NCI-H748 treated with DMSO at 0.1 percent for 48 hours (cell line): Measurements from ENCODE around the gene TUBA1A.
A peak's percentile ranks its signal among the peaks of the same experiment; 100 is the strongest.
"Not testable (repeated sequence)": the region's sequence is repeated elsewhere in the genome, so short reads cannot be mapped to it uniquely, and the experiment has no call there.

Experiments
- DNase-seq: peaks from one replicate; lab custom pipeline; 2025; lab: John Stamatoyannopoulos, UW

TUBA1A gene

DNA sequence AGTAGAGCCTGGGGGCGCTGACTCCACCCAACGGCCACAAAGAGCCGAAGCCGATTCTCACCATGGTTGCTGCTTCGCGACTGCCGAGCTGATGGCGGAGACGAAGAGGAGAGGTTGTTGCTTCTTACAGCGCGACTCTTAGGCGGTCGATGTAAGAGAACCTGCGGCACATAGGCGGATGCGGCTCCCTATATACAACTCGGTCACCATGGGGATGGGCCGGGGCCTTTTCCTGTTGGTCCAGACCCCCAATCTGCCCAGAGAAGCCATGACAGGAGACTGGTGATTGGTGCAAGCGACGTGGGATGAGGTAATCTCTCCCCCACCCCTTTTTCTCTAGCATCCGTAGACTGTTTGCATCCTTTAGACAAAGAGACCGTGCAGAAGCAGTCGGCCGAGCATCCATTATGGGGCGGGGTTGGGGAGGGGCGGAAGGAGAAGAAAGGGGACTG, at the start of gene TUBA1A:
TSS of gene TUBA1A (minus strand) at position 165 of the 452 bp plus-strand sequence. CDS start at position 64, 101 bp downstream.
- peak; percentile 99 for DNase-seq

DNA sequence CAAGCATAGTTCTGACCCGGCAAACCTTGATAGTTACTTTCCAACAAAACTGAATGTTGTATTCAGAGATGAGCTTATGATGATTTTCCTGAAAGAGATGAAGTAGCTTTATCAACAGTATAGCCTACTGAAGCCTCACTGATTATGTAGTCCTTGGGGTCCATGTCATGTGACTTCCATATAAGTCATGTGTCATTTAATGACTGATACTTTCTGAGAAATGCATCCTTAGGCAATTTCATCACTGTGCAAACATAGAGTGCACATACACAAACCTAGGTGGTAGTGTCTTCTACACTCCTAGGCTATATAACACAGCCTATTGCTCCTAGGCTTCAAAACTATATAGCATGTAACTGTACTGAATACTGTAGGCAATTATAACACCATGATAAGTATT, 47.5 kb upstream of the TUBA1A start:
- no peak for DNase-seq

DNA sequence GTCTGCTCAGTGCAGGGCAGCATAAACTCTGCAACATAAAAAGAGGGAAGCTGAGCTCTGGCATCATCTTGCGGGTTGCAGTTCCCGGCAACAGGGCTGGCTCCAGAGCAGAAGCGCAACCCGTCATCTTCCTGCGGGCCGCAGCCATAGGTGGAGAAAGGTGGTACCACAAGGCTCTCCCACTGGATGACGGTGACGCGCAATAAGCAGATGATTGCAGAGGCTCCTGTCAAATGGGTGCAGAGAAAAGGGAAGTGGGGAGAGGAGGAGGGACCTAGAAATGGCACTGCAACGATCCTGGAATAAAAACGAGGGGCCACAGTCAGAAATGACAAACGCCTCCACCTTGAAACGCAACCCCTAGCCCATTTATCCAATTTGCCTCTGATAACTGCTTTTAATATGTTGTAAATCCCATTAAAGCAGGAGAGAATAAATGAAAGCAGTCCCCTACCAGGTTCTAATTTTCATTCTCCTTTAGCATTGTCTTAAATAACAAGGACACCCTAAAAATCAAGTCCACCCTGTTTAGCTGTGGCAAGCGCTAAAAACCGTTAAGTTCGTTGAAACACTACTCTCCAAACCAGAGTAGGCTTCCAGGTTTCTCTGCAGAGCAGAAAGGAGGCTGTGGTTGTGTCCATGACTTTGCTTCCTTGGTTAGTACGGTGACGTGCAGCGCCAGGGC, 45.1 kb upstream of the TUBA1A start:
- peak; percentile 91 for DNase-seq

DNA sequence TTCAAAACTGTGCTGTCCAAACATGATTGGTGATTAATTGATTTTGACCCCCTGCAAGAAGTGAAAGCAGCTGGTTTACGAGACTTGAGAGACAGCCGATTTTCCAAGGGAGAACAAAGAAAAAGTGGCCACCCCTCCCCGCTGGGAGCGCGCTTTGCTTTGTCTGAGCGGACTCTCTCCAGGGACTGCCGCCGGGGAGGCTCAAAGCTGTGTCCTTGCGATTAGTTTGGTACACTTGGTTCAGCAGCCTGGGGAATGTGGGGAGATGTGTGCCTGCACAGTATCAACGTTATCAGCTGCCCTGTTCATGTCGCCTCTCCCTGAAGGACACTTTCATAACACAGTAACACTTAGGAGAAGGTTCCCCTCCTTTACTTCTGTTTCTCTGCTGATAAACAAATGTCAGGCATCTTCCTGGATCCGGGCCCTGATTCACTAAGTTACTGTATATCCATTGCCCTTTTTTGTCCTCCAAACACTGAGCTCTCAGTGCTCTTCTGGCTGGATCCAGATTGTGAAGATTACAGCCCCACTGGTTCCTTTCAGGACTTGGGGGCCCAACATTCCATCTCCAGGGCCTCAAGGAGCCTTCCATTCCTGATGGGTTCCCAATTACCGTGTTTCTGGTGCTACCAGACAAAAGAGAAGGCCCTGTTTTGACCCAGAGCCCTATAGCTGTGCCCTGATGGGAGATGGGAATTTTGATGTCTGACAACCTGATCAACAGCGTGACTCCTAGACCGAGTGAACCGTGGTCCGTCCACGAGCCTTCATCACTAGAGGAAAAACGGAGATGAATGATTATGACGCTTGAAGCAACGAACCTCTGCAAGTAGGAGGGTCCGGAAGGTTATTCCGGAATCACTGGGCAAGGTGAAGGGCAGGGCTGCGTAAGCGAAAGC, 44.3 kb upstream of the TUBA1A start:
- DNase-seq, result peak; percentile 82

DNA sequence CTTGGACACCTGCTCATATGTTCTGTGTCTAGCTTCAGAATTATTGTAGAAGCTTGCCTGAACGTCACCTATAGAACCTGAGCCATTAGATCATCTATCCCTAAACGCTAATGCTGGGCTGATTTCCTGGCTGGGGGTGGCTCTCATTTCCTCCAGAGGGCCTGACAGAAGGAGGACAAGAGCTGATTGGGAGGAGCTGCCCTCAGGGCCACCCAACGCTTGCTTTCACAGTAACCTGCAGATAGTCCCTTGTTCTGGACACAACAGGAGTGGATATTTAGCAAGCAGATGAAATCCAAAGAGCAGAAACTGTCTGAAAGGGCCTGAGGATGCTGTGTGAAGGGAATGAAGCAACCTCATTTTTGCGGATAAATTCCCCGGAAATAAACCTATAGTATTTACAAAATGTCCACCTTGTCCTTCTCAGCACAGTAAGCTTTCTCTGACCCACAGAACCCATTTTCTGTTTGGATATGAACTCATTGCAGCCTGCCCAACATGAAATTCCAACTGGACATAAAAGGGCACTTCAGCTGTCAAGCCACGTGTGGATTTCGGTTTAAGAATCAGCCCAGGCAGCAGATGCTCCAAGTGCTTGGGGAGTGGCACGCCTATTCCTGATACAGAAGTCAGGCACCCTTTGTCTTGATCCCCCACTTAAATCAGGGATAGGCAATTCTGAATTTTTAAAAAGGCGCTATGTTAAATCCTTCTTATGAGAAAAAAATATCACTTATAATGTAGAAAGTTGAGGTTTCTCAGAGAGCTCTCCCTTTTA, 43.2 kb upstream of the TUBA1A start:
- DNase-seq, result peak; percentile 49

DNA sequence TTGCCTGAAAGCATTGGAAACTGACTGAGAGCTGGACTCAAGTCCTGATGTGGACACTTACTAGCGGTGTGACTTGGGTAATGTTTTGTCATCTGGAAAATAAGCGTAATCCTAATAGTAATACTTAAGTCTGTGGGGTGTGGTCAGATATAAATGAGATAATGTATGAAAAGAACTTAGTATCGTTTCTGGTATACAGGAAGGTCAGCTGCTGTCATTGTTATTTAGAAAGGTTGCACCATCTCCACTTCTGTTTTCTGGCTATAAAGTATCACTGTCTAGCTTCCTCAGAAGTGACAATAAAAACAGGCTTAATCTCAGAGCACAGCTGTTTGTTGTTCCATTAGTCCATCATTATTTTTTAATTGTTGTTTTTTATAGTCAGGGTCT, 41.9 kb upstream of the TUBA1A start:
- DNase-seq, result no peak

DNA sequence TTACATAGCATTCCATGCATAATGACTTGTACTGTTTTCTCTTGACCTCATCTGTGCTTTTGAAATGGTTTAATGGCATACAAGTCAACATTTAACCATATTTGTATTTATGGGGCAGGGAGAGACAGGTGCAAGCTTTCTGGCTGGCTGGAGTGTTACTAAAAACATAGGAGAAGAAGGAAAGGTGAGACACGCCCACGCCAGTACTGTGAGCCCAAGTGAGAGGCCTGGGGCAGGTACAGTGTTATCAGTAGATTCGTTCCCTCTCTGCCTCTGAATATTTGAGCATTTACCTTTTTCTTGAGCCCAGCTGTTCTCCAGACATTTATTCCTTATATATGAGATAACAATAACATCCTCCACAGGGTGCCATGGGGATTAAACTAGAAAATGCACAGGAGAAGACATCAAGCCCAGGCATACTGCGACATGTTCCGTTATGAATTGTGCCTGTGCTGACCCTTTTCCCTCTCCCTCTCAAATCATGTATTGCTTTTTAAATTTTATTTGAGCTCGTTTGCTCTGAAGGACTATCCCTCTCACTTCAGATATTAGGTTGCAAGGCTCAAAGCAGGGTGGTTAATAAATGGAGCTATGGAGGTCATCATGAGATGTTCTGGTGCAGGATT, 41.4 kb upstream of the TUBA1A start:
- DNase-seq, result peak; percentile 80

DNA sequence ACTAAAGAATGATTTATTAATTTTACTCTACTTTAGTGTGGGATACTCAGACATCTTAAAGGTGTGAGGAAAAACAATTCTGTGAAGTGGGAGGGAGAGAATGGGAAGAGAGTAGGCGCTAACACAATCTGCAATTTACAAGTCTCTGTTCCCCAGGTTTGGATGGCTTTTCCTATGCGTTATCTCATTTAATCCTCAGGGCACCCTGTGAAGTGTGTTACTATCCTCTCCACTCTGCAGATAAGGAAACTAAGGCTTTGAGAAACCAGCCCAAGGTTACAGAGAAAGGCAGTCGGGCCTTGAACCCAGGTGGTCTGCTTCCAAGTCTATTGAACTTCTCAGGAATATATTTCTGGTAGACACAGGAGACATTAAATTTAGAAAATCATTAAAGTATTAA, 39.8 kb upstream of the TUBA1A start:
- DNase-seq, result no peak

DNA sequence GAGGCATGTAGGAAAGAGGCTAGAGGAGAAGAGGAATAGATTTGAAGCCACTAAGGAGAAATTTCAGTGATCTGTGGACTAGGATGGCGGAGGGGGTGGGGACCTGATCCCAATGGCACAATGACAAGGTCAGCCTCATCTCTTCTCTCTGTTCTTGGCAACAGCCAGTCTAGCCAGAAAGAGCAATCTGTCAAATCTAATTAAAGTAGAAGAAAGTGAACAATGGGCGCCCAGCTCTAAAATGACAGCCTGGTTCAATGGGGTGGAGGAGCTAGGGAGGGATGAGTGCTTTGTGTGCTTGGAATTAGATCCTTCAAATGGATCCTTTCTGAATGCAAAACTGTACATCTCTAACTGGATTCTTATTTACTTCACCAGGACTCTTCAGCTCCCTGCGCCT, 38.8 kb upstream of the TUBA1A start:
- no peak for DNase-seq

DNA sequence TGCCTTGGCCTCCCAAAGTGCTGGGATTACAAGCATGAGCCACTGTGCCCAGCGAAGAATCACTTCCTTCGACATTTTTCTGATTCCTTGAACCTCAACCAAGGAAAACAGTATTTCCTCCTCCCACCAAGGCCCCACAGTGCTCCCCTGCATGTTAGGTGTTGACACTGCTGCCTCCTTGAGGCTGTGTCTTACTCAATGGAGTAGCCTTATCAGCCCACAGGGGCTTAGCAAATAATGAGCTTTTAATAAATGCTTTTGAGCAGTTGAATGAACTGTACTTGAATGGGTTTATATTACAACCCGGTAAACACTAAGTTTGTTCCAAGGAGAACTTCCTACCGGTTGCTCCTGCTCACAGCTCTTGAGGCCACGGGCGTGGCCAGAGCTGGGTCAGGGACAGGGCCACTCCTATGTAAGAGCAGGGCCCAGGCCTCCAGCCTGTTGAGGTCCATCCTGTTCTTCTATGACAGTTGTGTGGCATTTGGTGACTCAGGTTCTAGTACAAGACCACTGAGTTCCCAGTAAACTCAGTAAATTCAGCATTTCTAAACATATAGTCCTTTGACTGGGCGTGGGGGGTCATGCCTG, 36.8 kb upstream of the TUBA1A start:
- DNase-seq, result no peak

DNA sequence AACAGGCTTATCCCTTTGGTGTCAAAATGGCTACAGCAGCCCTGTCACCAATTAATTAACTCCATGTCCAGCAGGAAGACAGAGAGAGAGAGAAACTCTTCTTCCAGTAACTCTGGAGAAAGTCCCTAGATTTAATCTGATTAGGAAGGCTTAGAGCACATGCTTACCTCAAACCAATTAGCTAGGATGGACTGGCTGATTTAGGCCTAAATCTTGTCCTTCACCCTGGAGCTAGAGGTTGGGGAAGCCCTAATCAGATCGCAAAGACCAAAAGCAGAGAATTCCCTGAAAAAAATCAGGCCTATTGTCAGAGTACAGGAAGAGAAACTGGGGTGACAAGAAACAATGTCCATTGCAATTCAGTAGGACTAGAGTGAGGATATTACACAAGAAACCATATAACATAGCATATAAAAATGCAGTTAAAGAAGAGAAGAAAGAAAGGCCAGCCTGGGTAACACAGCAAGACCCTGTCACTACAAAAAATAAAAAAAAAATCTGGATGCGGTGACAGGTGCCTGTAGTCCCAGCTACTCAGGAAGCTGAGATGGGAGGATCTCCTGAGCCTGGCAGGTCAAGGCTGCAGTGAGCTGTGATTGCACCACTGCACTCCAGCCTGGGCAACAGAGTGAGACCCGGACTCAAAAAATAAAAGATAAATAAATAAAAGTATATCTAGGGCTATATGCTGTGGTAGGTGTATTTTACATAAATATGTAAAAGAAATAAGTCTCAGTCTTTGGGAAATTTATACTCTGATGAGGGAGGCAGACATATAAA, 34.9 kb upstream of the TUBA1A start:
- no peak for DNase-seq

DNA sequence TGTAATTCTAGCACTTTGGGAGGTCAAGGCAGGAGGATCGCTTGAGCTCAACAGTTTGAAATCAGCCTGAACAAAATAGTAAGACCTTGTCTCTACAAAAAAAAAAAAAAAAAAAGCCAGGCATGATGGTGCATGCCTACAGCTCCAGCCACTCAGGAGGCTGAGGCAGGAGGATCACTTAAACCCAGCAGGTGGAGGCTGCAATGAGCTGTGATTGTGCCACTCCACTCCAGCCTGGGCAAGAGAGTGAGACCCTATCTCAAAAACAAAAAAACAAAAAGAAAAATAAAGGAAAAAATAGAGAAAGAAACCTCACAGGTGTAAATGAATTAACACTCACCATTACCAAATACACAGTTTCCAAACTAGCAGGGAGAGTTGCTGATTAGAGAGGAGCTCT, 34.2 kb upstream of the TUBA1A start:
- DNase-seq, result no peak

DNA sequence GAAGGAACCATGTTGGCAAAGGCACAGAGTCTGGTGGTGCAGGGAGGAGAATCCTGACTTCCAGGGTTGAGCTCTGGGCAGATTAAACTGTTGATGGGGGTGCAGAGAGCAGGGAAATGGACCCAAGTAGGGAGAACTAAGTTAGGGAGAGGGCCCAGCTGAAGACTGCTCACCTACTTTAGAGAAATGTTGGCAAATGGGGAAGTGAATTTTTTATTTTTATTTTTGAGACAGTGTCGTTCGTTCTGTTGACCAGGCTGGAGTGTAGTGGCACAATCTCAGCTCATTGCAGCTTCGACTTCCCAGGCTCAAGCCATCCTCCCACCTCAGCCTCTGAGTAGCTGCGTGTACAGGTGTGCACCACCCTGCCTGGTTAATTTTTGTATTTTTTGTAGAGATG, 32.1 kb upstream of the TUBA1A start:
- no peak for DNase-seq

DNA sequence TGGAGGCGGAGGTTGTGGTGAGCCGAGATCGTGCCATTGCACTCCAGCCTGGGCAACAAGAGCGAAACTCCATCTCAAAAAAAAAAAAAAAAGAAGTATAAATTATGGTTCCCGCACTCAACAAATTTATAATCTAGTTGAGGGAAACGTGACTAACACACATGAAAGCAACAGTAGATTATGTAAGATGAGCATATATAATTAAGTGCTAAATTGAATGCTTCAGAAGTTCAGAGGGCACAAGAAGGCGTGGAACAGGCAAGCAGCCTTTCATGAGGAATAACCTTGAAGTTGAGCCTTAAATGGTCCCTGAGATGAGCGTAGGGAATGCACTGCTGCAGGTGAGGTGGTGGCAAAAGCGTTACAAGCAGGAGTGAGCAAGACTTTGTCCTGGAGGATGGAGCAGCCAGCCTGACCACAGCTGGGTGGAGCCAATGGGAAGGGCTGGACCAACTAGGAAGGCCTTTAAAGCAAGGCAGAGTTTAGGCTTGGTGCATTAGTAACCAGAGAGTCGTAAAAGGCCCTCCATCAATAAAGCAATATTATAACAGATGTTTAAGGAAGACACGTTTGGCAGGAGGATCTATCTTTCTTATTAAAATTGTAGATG, 30.6 kb upstream of the TUBA1A start:
- DNase-seq, result no peak

DNA sequence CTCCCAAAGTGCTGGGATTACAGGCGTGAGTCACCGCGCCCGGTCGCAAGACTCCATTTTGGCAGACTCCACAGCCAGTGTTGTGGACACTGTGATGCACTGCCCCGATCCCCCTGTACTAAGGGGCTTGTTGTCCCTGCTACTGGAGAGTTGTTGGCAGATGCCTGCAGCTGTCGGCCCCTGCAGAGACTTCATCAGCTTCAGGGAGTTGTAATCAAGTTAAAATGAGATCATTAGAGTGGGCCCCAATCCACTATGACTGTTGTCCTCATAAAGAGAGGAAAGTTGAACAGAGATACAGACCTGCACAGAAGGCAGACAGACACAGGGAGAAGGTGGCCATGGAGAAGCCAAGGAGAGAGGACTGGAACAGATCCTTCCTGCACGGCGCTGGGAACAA, 23.7 kb upstream of the TUBA1A start:
- no peak for DNase-seq

DNA sequence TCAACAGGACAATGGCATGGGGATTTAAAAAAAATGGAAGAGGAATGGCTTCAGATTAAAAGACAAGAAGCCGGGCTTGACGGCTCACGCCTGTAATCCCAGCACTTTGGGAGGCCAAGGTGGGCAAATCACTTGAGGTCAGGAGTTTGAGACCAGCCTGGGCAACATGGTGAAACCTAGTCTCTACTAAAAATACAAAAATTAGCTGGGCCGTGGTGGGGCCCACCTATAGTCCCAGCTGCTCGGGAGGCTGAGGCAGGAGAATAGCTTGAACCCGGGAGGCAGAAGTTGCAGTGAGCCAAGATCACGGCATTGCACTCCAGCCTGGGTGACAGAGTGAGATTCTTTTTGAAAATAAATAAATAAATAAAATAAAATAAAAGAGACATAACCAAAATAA, 21.8 kb upstream of the TUBA1A start:
- not testable (repeated sequence) for DNase-seq

DNA sequence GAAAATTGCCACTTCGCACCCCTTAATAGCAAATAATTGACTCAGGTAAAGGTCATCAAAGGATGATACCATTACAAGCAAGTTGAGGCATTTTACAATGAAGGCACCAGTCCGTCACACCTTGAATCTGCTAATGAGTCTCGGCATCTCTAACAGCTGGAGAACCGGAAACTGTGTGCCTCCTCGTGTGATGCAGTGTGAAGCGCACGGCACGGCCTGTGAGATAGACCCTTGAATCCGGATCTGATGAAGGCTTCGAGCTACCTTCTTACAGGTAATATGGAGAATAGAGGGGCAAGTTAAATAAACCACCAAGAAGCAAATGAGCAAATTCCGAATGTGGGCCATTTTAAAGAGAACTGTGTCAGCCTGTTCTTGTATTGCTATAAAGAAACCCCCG, 19.8 kb upstream of the TUBA1A start:
- no peak for DNase-seq

DNA sequence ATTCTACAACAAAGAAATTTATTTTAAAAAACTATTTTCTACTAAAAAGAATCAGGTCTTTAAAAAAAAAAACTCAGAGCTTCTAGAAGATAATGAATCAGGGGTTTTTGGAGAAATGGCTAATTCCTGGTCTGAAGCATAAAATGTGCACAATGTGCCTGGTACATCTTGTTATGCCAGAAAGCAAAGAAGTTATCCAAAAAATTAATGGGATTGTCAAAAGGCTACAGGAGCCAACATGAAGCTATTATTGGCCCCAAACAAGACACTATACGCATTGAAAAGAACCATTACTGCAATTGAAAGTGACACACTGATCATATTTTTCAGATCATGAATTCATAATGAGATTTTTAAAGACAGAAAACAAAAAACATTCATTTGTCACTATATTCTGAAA, 19.3 kb upstream of the TUBA1A start:
- no peak for DNase-seq

DNA sequence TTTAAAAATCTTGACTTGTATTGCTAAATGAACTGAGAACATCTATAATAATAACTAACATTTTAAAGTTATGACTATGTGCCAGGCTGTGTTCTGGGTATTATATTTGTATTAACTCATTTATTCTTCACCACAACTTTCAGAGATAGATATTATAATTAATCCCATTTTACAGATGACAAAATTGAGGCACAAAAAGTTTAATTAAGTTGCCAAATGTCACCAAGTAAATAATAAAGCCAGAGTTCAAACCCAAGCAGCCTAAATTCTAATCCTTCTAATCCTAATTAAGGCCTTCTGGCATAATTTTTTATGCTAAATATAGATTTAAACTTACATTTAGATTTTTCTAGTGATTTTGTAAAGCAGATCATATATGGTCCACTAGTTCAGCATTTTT, 17.5 kb upstream of the TUBA1A start:
- DNase-seq, result no peak

DNA sequence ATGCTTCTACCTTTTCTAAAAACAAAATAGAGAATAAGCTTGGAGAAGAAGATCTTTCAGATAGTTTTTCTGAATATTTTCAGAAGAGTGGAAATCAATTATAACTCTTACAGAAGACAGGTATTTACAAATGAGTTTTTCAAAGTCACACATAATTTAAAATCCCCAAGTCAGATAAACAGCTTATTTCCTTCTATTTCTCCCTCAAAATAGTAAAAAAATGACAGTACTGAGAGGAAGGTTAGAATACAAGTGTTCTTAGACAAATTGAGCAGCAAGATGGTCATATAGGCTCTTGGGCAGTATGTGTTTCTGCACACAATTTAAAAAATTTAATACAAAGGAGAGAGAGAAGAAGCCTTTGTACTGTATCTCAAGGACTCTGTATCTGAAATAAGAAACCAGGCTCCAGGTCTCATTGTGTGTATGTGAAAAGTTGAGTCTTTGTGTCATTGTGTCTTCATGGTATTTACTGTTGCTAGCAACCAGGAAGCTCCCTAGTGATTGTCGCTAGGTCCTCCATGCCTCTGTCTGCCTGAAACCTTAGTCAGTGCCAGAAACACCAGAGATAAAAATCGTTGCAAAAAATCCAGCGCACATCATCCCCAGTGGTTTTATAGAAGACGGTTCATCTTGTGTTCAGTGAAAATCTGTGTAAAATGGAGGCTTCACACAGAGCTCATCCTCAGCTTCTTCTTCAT, 12.9 kb upstream of the TUBA1A start:
- peak; percentile 78 for DNase-seq
